BLaER1 (cell line): ENCODE data around the gene GABBR2.

ENCODE experiments used
- H3K27ac ChIP-seq: shearing (Covaris generic); formaldehyde crosslinking; 2 replicates; pipeline ENCODE4 v1.8.1; 2022
- H3K27me3 ChIP-seq: shearing (Covaris generic); formaldehyde crosslinking; 2 replicates; pipeline ENCODE4 v1.8.1; 2022
- H3K36me3 ChIP-seq: shearing (Covaris generic); formaldehyde crosslinking; 2 replicates; pipeline ENCODE4 v1.8.1; 2022
- H3K4me1 ChIP-seq: shearing (Covaris generic); formaldehyde crosslinking; 2 replicates; pipeline ENCODE4 v1.8.1; 2022
- H3K4me2 ChIP-seq: shearing (Covaris generic); formaldehyde crosslinking; 2 replicates; pipeline ENCODE4 v1.8.1; 2022
- H3K4me3 ChIP-seq: shearing (Covaris generic); formaldehyde crosslinking; 2 replicates; pipeline ENCODE4 v1.8.1; 2022
- H3K9ac ChIP-seq: shearing (Covaris generic); formaldehyde crosslinking; 2 replicates; pipeline ENCODE4 v1.8.1; 2022
- H3K9me3 ChIP-seq: shearing (Covaris generic); formaldehyde crosslinking; 2 replicates; pipeline ENCODE4 v1.8.1; 2022
- H4K20me1 ChIP-seq: shearing (Covaris generic); formaldehyde crosslinking; 2 replicates; pipeline ENCODE4 v1.8.1; 2022
- Cebpa-rat ChIP-seq: shearing (Covaris generic); IDR thresholded peaks from 2 replicates; pipeline ENCODE4 v1.8.1; 2022

The GABBR2 gene

DNA sequence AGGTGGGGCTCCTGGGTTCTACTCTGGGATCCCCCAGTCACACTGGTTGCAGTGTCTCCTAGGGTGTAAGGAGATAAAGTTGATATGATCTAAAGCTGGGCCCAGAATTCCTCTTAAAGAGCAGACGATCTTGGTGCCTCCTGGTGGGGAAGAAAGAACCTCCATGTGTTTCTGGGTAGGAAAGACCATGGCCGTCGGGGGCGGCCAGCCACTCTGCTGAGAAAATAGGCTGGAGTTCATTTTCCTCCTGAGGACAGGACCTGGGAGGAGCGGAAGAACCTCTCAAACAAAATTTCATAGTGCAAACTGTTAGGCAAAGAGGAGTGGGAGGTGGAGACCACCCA, 289.5 kb downstream of the GABBR2 start:
- Histone ChIP-seq H4K20me1 (no peaks in the 10 kb centered on the region), H3K4me2 (no peak overlapping the region), H3K9ac (no peak overlapping the region), H3K36me3 (no peaks in the 10 kb centered on the region), H3K27ac (no peak overlapping the region), H3K9me3 (no peaks in the 10 kb centered on the region), H3K27me3 (no peaks in the 10 kb centered on the region), H3K4me1 (no peaks in the 10 kb centered on the region), H3K4me3 (no peak overlapping the region)
- no peak for TF ChIP-seq Cebpa-rat

DNA sequence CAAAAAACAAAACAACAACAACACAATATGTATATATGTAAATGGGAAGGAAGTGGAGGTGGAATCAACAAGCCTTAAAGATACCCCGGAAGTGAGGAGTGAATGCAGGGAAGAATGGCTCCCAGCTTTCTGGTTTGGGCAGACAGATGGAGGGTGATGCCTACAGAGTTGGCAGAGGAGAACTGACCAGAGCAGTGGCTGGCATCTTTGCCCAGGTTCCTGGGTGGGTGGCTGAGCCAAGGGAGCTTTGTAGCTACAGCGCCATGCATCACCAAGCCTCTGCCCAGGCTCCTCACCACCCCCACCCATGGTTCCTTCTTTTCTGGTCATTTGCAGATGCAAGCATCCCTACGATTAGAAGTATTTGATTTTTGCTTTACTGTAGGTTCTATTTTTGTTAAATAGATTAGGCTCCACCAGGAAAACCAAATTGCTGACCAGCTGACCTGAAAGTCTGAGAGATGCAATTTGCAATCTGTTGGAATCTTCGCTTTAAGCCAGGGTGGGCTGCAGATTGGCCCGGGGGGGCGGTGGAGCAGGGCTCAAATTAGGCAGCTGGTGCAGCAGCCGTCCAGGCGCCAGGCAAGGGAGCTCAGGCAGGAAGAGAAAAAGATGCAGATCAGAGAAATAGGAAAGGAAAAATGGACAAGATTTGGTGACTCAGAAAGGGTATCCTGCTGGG, 290.0 kb downstream of the GABBR2 start:
- H3K4me2 ChIP-seq = no peak overlapping the region
- no peak overlapping the region for H3K9ac ChIP-seq
- H3K36me3 ChIP-seq = no peaks in the 10 kb centered on the region
- H4K20me1 ChIP-seq = no peaks in the 10 kb centered on the region
- no peak for TF ChIP-seq Cebpa-rat
- no peak overlapping the region for H3K27ac ChIP-seq
- no peak overlapping the region for H3K4me3 ChIP-seq
- H3K9me3 ChIP-seq = no peaks in the 10 kb centered on the region
- H3K4me1 ChIP-seq = no peaks in the 10 kb centered on the region
- H3K27me3 ChIP-seq = no peaks in the 10 kb centered on the region

DNA sequence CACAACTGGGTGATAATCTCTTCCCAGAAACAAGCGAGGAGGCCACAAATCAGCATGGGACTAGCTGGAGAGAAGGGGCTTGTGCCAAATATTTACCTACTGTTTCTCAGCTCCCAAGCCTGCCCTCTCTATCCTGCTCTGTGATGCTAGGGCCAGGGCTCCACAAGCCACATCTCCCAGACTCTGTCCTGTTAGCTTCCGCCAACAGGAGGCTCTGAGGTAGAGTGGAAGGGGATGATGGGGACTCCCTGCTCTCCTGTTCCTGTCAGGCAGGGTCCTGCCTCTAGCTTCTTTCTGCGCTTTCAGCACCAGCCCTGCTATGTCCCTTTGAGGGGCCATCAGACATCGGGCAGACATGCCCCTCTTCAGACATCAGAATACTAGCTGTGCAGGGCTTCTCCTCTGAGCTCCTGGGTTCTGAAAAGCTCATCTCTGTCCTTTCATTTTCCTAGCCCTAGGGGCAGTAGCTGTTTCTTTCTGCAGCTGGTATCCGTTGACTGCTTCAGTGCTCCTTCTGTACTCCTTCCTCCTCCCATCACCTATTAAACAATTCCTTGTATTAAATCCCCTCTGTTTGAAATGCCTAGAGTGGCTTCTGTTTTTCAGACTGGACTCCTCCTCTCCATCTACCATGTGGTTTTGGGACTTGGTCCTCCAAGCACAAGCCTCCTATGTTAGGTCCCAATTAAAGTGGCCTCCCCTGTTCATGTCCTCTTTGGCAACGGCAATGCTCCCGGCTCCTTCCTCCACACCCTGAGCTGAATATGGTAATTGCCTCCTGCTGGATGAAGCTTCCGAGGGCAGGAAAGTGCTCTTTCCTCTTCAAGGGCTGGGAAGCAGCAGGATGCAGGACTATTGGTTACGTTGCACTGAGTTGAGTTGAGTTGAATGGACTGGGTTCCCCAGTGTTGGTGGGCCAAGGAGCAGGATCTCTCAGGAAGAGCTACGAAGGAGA, 292.2 kb downstream of the GABBR2 start:
- Histone ChIP-seq H3K4me2 (no peak overlapping the region), H3K27ac (no peak overlapping the region), H3K36me3 (no peaks in the 10 kb centered on the region), H3K9me3 (no peaks in the 10 kb centered on the region), H3K9ac (no peak overlapping the region), H3K4me1 (no peaks in the 10 kb centered on the region), H3K27me3 (no peaks in the 10 kb centered on the region), H4K20me1 (no peaks in the 10 kb centered on the region), H3K4me3 (no peak overlapping the region)
- TF ChIP-seq Cebpa-rat = no peak

DNA sequence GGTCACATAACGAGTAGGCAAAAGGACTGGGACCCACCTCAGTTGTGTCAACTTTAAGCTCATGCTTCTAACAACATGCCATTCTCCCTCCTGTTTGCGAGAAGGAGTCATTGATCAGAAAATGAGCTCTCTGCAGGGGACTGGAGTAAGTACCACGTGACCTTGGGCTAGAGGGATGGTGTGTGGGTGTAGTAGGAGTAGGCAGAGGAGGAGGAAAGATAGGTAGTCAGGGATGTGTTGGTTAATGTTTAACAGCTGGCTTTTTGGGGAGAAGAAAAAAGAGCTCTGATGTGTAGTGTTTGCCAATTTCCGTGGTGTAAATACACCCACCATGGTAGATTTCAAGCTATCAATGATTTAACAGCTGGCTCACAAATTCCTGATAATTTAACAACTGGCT, 293.0 kb downstream of the GABBR2 start:
- H4K20me1 ChIP-seq = no peaks in the 10 kb centered on the region
- TF ChIP-seq Cebpa-rat = no peak
- no peak overlapping the region for H3K27ac ChIP-seq
- H3K4me2 ChIP-seq = no peak overlapping the region
- H3K9ac ChIP-seq = no peak overlapping the region
- H3K4me3 ChIP-seq = no peak overlapping the region
- no peaks in the 10 kb centered on the region for H3K27me3 ChIP-seq
- no peaks in the 10 kb centered on the region for H3K9me3 ChIP-seq
- H3K4me1 ChIP-seq = no peaks in the 10 kb centered on the region
- H3K36me3 ChIP-seq = no peaks in the 10 kb centered on the region

DNA sequence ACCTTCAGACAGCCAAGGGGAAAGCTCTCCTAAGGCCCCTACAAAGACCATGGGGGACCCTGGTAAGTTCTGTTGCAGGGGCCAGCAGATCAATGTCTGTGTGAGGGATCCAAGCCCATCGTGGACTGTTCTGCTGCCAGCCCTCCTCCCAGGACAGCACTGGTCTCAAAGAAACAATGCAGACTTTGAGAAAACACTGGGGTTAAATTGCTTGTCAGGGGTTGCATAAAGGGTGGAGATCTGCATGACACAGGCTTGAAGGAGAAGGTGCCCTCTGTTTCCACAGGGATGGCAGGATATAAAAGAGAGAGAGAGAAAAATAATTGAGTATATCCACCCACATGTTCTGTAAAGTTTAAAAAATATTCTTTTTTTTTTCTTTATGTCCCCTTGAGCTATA, 295.7 kb downstream of the GABBR2 start:
- no peak for TF ChIP-seq Cebpa-rat
- no peak overlapping the region for H3K4me3 ChIP-seq
- H3K4me2 ChIP-seq = no peak overlapping the region
- peaks cover 17% of the 10 kb centered on the region for H3K4me1 ChIP-seq
- no peaks in the 10 kb centered on the region for H3K27me3 ChIP-seq
- no peak overlapping the region for H3K9ac ChIP-seq
- H3K27ac ChIP-seq = no peak overlapping the region
- no peaks in the 10 kb centered on the region for H3K9me3 ChIP-seq
- no peaks in the 10 kb centered on the region for H3K36me3 ChIP-seq
- no peaks in the 10 kb centered on the region for H4K20me1 ChIP-seq

DNA sequence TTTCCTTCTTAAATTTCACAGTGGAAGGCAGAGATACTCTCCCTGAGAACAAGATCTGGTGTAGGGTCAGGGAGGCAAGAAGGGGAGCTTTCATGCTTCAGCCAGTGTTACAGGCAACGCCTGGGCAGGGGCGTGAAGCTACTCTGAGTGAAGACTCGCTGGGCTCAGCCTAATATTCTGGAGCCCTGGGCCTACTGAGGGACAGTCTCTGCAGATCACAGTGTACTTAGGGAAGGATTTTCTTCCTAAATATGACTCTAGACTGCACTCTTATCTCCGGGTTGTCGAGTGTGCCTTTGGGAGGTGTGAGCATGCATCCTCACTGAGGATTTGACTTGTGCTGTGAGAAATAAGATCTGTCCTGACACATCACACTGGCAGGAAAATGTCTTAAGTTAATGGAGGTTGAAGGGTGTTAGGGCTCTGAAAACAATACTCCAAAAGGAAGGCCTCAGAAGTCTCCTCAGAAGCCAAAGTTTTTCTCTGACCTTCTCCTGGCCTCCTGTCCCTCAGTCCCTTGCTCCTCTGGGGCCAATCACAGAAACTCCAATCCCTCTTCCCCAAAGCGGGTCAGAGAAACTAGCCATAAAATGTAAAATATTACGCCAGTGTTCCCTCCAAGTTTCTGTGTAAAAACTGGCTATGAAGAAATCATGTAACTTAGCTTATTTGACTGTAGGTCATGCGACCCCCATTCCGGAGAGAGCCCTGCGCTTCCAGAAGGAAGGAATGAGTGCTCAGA, 296.5 kb downstream of the GABBR2 start:
- H3K36me3 ChIP-seq = no peaks in the 10 kb centered on the region
- no peaks in the 10 kb centered on the region for H4K20me1 ChIP-seq
- H3K9ac ChIP-seq = no peak overlapping the region
- no peaks in the 10 kb centered on the region for H3K27me3 ChIP-seq
- peaks cover 17% of the 10 kb centered on the region for H3K4me1 ChIP-seq
- H3K4me3 ChIP-seq = no peak overlapping the region
- H3K9me3 ChIP-seq = no peaks in the 10 kb centered on the region
- no peak overlapping the region for H3K4me2 ChIP-seq
- no peak overlapping the region for H3K27ac ChIP-seq
- no peak for TF ChIP-seq Cebpa-rat

DNA sequence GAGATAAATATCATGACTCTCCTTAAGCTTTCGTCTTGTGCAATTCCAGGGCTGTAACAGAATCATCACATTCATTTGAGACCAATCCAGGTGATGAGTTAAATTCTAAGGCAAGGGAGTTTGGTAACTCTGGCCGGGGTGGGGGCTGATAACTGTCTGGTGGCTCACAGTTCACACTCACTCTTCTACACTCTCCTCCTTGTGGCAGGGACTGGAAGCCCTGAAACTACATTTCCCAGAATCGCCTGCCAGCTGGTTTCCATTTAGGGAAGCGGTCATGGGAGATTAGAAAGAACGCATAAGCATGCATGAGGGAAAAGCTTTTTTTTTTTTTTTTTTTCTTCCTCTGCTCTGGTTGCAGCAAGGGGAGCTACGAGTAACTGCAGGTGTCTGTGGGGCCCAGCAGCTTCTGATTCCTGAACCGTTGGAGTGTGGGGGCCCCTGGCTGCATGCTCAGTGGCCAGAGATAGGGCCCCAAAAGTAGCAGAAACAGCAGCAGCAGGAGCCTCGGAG, 298.5 kb downstream of the GABBR2 start:
- Histone ChIP-seq H3K9me3 (no peaks in the 10 kb centered on the region), H3K27ac (no peak overlapping the region), H3K9ac (no peak overlapping the region), H4K20me1 (no peaks in the 10 kb centered on the region), H3K36me3 (no peaks in the 10 kb centered on the region), H3K4me1 (peaks cover 17% of the 10 kb centered on the region), H3K4me3 (no peak overlapping the region), H3K27me3 (no peaks in the 10 kb centered on the region), H3K4me2 (peak overlapping the region; percentile 76)
- TF ChIP-seq Cebpa-rat = no peak

DNA sequence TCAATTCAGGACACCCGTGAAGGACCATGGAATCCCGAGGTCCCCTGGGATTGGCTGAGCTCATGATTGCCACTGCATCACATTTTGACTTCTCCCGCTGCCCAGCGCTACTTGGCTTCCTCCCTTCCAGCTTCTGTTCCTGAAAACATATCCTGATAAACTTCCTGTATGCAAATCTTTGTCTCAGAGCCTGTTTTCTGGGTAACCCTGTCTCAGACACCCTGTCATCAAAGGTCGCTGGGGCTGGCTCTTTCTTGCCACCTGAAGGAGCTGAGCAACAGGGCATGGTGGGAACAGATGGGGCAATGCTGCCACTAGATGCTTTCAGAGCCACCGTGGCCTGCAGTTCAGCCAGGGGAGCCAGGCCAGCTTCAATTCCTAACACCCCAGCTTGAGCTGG, 299.0 kb downstream of the GABBR2 start:
- H3K27ac ChIP-seq = no peak overlapping the region
- H4K20me1 ChIP-seq = no peaks in the 10 kb centered on the region
- TF ChIP-seq Cebpa-rat = no peak
- H3K4me1 ChIP-seq = peaks cover 17% of the 10 kb centered on the region
- H3K9ac ChIP-seq = no peak overlapping the region
- H3K36me3 ChIP-seq = no peaks in the 10 kb centered on the region
- no peaks in the 10 kb centered on the region for H3K9me3 ChIP-seq
- peak overlapping the region; percentile 76 for H3K4me2 ChIP-seq
- H3K4me3 ChIP-seq = no peak overlapping the region
- no peaks in the 10 kb centered on the region for H3K27me3 ChIP-seq

DNA sequence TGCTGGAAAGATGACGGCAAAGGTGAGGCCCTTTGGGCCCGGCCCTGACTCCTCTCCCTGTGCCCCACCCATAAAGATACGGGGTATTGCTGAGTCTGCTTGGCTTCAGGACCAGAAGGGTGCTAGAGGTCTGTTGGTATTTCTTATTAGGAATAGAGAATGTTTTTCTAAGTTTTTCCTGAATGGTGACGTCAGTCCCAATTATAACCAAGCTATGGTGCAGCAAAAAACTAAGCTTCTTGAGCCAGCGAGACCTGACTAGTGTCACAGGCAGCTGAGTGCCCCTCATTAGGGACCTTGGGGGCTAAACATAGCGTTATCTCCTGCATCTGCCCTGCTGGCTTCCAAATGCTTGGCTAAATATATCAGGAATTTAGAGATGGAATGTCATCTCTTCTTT, 302.3 kb downstream of the GABBR2 start:
- no peaks in the 10 kb centered on the region for H3K9me3 ChIP-seq
- H3K27me3 ChIP-seq = peaks cover 2% of the 10 kb centered on the region; the same call in 1 of the 2 replicates
- no peak overlapping the region for H3K27ac ChIP-seq
- no peaks in the 10 kb centered on the region for H4K20me1 ChIP-seq
- no peak overlapping the region for H3K4me3 ChIP-seq
- no peak for TF ChIP-seq Cebpa-rat
- no peaks in the 10 kb centered on the region for H3K36me3 ChIP-seq
- H3K4me1 ChIP-seq = peaks cover 21% of the 10 kb centered on the region
- no peak overlapping the region for H3K9ac ChIP-seq
- H3K4me2 ChIP-seq = no peak overlapping the region
